HepG2 (cell line): ENCODE measurements around the gene CPZ. TPM values are rescaled to one million over a fixed set of nuclear protein-coding genes. Genes with fewer than 3 reads are reported as not detected.

ENCODE experiments used
- ATAC-seq: fragments of 200-7000 bp; cut with Tn5 transposase; 3 replicates; pipeline ENCODE4 v1.9.1; 2020; ENCODE audit warnings: mild to moderate bottlenecking, moderate library complexity
- BruUV-seq: library from RNA; stranded (reverse); fragments of 400-500 nt; replicated peaks from 2 replicates; lab custom pipeline; 2021; lab: Mats Ljungman, UMichigan
- CTCF ChIA-PET: fragments of 300-600 bp; formaldehyde crosslinking; extraction: SDS; loops from one replicate; lab custom pipeline; 2021; ENCODE audit warnings: low total read pairs, inconsistent platforms, low intra/inter-chr PET ratio; lab: Yijun Ruan, JAX
- POLR2A ChIA-PET: fragments of 350-600 bp; sonication (Branson Sonifier 250); formaldehyde crosslinking; loops from one replicate; lab custom pipeline; 2020; ENCODE audit warnings: antibody characterized with exemption, inconsistent platforms; lab: Yijun Ruan, JAX
- DNase-seq: peaks from one replicate; pipeline ENCODE4 v3.0.0-alpha.2; 2015; ENCODE audit warnings: low spot score
- FAIRE-seq: peaks from 3 replicates; lab custom pipeline; 2011; peaks lifted over from hg19 to GRCh38; lab: Jason Lieb, UNC
- H2AFZ ChIP-seq: one replicate; pipeline ENCODE4 v1.6.1; 2011; ENCODE audit warnings: low read length, inconsistent platforms
- H3K27ac ChIP-seq: fragments of 300-600 bp; 3 replicates; pipeline ENCODE4 v1.8.0; 2011; ENCODE audit warnings: mixed run types, mild to moderate bottlenecking, mixed read lengths, low read length, inconsistent platforms; ENCODE audit not compliant: insufficient read depth; ENCODE audit errors: extremely low read length
- H3K27me3 ChIP-seq, 2 experiments: fragments of 200-600 bp in 1 of 2; 2 replicates in 1 of 2; 3 replicates in 1 of 2; pipeline versions ENCODE4 v1.6.0 to v1.8.0; 2011; ENCODE audit warnings: low read length in 2 of 2, mild to moderate bottlenecking in 2 of 2, moderate library complexity in 2 of 2, inconsistent platforms in 1 of 2; ENCODE audit not compliant: insufficient read depth in 2 of 2, control insufficient read depth in 1 of 2
- H3K36me3 ChIP-seq, 2 experiments: fragments of 200-600 bp in 1 of 2; replicated peaks in 1 of 2; 2 replicates in 1 of 2; 3 replicates in 1 of 2; pipeline versions ENCODE4 v1.5.1 to v1.8.0; 2011; ENCODE audit warnings: low read length in 2 of 2, inconsistent platforms in 1 of 2; ENCODE audit not compliant: insufficient read depth in 2 of 2, control insufficient read depth in 1 of 2
- H3K4me1 ChIP-seq: 2 replicates; pipeline ENCODE4 v1.5.1; 2012; ENCODE audit warnings: low read length, inconsistent platforms; ENCODE audit not compliant: insufficient read depth
- H3K4me2 ChIP-seq: 2 replicates; pipeline ENCODE4 v1.6.0; 2011; ENCODE audit warnings: low read depth, low read length, inconsistent platforms
- H3K4me3 ChIP-seq, 3 experiments: fragments of 200-600 bp in 1 of 3; sonication (generic), shearing (Covaris generic) in 1 of 3; replicated peaks in 1 of 3; 2 replicates each; pipeline ENCODE4 v1.5.1; 2011 to 2016; ENCODE audit warnings: low read length in 3 of 3, inconsistent platforms in 2 of 3, low read depth in 2 of 3, mild to moderate bottlenecking in 2 of 3, control low read depth in 1 of 3, mixed read lengths in 1 of 3; ENCODE audit not compliant: insufficient read depth in 1 of 3
- H3K79me2 ChIP-seq: one replicate; pipeline ENCODE4 v1.6.1; 2011; ENCODE audit warnings: low read length, inconsistent platforms; ENCODE audit not compliant: insufficient read depth
- H3K9ac ChIP-seq: 2 replicates; pipeline ENCODE4 v1.6.0; 2011; ENCODE audit warnings: mild to moderate bottlenecking, low read depth, low read length, inconsistent platforms; ENCODE audit not compliant: insufficient read depth
- H3K9me3 ChIP-seq: 2 replicates; pipeline ENCODE4 v1.5.1; 2012; ENCODE audit warnings: mild to moderate bottlenecking, low read length
- H4K20me1 ChIP-seq: 2 replicates; pipeline ENCODE4 v1.6.0; 2011; ENCODE audit warnings: inconsistent platforms, mild to moderate bottlenecking, low read length, moderate library complexity; ENCODE audit not compliant: insufficient read depth
- BHLHE40 ChIP-seq: IDR thresholded peaks from 2 replicates; pipeline ENCODE4 v1.6.1; 2011; ENCODE audit warnings: low read length, improper control_type of control experiment
- DNMT1 ChIP-seq: sonication (generic); formaldehyde crosslinking; IDR thresholded peaks from 2 replicates; pipeline ENCODE4 v1.5.1; 2020; ENCODE audit warnings: mild to moderate bottlenecking, missing genetic modification reagents
- HNRNPL ChIP-seq: fragments of 200-400 bp; formaldehyde crosslinking; IDR thresholded peaks from 2 replicates; pipeline ENCODE4 v1.6.1; 2017; ENCODE audit warnings: mild to moderate bottlenecking, low read depth, low read length
- HOXA9 ChIP-seq: sonication (generic); formaldehyde crosslinking; IDR thresholded peaks from 2 replicates; pipeline ENCODE4 v1.8.1; 2022; ENCODE audit warnings: missing genetic modification reagents, mild to moderate bottlenecking, moderate library complexity, borderline replicate concordance
- JDP2 ChIP-seq: sonication (generic); formaldehyde crosslinking; IDR thresholded peaks from 2 replicates; pipeline ENCODE4 v1.8.1; 2022; ENCODE audit warnings: missing genetic modification reagents, borderline replicate concordance
- KDM4B ChIP-seq: sonication (generic); formaldehyde crosslinking; IDR thresholded peaks from 2 replicates; pipeline ENCODE4 v1.4.0; 2020; ENCODE audit warnings: missing genetic modification reagents
- MLLT10 ChIP-seq: sonication (generic); formaldehyde crosslinking; IDR thresholded peaks from 2 replicates; pipeline ENCODE4 v1.4.0; 2020; ENCODE audit warnings: missing genetic modification reagents
- NAIF1 ChIP-seq: sonication (generic); formaldehyde crosslinking; IDR thresholded peaks from 2 replicates; pipeline ENCODE4 v1.5.0; 2020; ENCODE audit warnings: mild to moderate bottlenecking, missing genetic modification reagents, borderline replicate concordance
- PHF21A ChIP-seq: sonication (generic); formaldehyde crosslinking; IDR thresholded peaks from 2 replicates; pipeline ENCODE4 v1.5.0; 2020; ENCODE audit warnings: mild to moderate bottlenecking, missing genetic modification reagents
- POLR2A ChIP-seq, 2 experiments: IDR thresholded peaks; 2 replicates each; pipeline ENCODE4 v1.6.1; 2011; ENCODE audit warnings: low read depth in 2 of 2, low read length in 2 of 2, mild to moderate bottlenecking in 1 of 2, moderate library complexity in 1 of 2; ENCODE audit not compliant: insufficient read depth in 1 of 2
- TBP ChIP-seq: sonication (generic); formaldehyde crosslinking; IDR thresholded peaks from 2 replicates; pipeline ENCODE4 v1.5.0; 2020; ENCODE audit warnings: missing genetic modification reagents
- ZNF121 ChIP-seq: sonication (generic); formaldehyde crosslinking; IDR thresholded peaks from 2 replicates; pipeline ENCODE4 v1.5.0; 2020; ENCODE audit warnings: mild to moderate bottlenecking, missing genetic modification reagents
- ZNF33A ChIP-seq: sonication (generic); formaldehyde crosslinking; IDR thresholded peaks from 2 replicates; pipeline ENCODE4 v1.5.1; 2020; ENCODE audit warnings: missing genetic modification reagents, mild to moderate bottlenecking, moderate library complexity, borderline replicate concordance
- ZNF83 ChIP-seq: sonication (generic); formaldehyde crosslinking; IDR thresholded peaks from 2 replicates; pipeline ENCODE4 v1.4.0; 2020; ENCODE audit warnings: missing genetic modification reagents, mild to moderate bottlenecking, borderline replicate concordance
- WGBS: methylation state at CpG from one replicate; pipeline ENCODE4 v1.1.6; 2017; ENCODE audit warnings: low lambda C conversion rate; 5-methylcytosine and 5-hydroxymethylcytosine counted together
- in situ Hi-C: cut with HindIII; loops from 2 replicates; pipeline ENCODE4 v1.10.0; 2017; ENCODE audit warnings: low pct_unique_long_range_greater_than_20kb; ENCODE audit not compliant: extremely low pct_ligation_motif_present
- intact Hi-C: fragments of 100-400 bp; cut with micrococcal nuclease; formaldehyde crosslinking; loops from one replicate; pipeline ENCODE4 v1.10.0; 2022; ENCODE audit not compliant: unreplicated experiment
- polyA plus RNA-seq, 8 experiments: library from polyadenylated mRNA; depleted of rRNA in 3 of 8; stranded (reverse) in 7 of 8; unstranded in 1 of 8; fragments of >200 nt; fragmentation: Illumina TruSeq in 4 of 8; extraction: Trizol in 4 of 8; gene quantifications; 2 replicates each; pipeline versions ENCODE4 v1.2.1 to v1.2.3, GENCODE V29; 2011 to 2016; ENCODE audit warnings: low read depth in 4 of 8, missing spikeins in 1 of 8, mixed read lengths in 1 of 8; ENCODE audit not compliant: insufficient read depth in 1 of 8
- total RNA-seq, 5 experiments: library from RNA; depleted of rRNA; stranded (reverse); fragments of >200 nt; fragmentation: Illumina TruSeq; extraction: Trizol; gene quantifications; 2 replicates each; pipeline ENCODE4 v1.2.3, GENCODE V29; 2016; ENCODE audit warnings: low read depth in 1 of 5
- TF ChIP-seq, protein P1 (sequence below): sonication (generic); formaldehyde crosslinking; IDR thresholded peaks from 2 replicates; pipeline ENCODE4 v1.4.0; 2020; ENCODE audit warnings: mild to moderate bottlenecking, missing genetic modification reagents
- TF ChIP-seq, protein P2 (sequence below): sonication (generic); formaldehyde crosslinking; IDR thresholded peaks from 2 replicates; pipeline ENCODE4 v1.8.1; 2023; ENCODE audit warnings: mild to moderate bottlenecking, missing genetic modification reagents
- TF ChIP-seq, protein P3 (sequence below): sonication (generic); formaldehyde crosslinking; IDR thresholded peaks from 2 replicates; pipeline ENCODE4 v1.5.0; 2020; ENCODE audit warnings: missing genetic modification reagents, mild to moderate bottlenecking, borderline replicate concordance
- TF ChIP-seq, protein P4 (sequence below): sonication (generic); formaldehyde crosslinking; conservative IDR thresholded peaks from 2 replicates; pipeline ENCODE4 v1.4.0; 2020; ENCODE audit warnings: missing genetic modification reagents

Gene CPZ
- total and polyA plus RNA-seq, 2 of the 13 experiments (the other 11 are each of a cell fraction or from before 2014, with no cell fraction given) = 0.58 to 0.61 TPM

DNA sequence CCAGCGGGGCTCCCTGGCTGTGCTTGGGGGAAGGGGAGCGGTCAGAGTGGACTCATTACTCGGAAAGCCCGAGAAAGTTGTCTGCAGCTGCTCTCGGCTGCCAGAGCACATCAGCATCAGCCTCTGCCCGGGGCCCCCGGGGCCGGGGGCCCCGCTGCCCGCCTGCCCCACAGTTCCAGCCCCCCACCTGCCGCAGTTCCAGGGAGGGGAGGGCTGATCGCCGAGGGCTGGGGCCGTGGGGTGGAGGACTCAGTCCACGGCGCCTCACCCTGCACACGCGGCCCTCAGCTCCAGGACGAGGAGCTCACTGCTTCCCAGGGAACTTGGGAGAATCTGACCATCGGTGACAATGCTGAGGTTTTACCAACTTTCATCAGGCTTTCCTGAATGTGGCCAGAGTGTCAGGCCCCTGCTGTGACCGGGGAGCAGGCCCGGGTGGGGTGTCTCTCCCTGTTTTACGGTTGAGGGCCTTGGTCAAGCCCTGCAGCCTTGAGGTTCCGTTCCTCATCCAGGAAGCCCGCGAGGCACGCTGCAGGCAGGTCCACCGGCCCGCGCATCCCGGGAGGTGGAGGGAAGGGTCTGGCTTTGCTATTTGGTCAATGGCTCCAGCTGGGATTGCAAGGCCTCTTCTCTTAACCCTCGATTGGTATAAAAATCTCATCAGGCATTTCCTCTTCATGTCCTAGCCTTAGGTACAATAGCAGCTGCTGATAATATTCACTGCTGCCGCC, 57.2 kb downstream of the CPZ start:
- WGBS = 7% methylated on average over 9 of the region's 33 CpGs
- FAIRE-seq = no peak
- no peak for ATAC-seq
- intact Hi-C loops = no loop called here
- no TSS peak for BruUV-seq
- POLR2A ChIA-PET = no interaction called here
- no peak overlapping the region for H3K4me3 ChIP-seq
- no peak overlapping the region for H3K27ac ChIP-seq
- H3K4me1 ChIP-seq = no peaks in the 10 kb centered on the region
- 0 out of 2 replicates have a peak, but pooled peaks cover 2% of the 10 kb centered on the region for H4K20me1 ChIP-seq
- H3K9ac ChIP-seq = no peak overlapping the region
- H3K27me3 ChIP-seq = peaks cover 18 to 83% of the 10 kb centered on the region in 2 experiments
- in situ Hi-C loops = no loop called here
- H2AFZ ChIP-seq = no peak overlapping the region
- no peaks in the 10 kb centered on the region for H3K36me3 ChIP-seq
- CTCF ChIA-PET = no interaction called here
- H3K9me3 ChIP-seq = no peaks in the 10 kb centered on the region
- no peaks in the 10 kb centered on the region for H3K79me2 ChIP-seq
- DNase-seq = no peak
- no peak overlapping the region for H3K4me2 ChIP-seq
- TF ChIP-seq TBP (no peak), NAIF1 (no peak), HNRNPL (no peak), ZNF33A (CRISPR knock-in tag) (no peak), ZNF83 (CRISPR knock-in tag) (no peak), POLR2A (IDR thresholded peaks at IDR 0.05; ENCODE audit: insufficient read depth in 1 of 2, low read depth in 2 of 2, low read length in 2 of 2) (no peak), KDM4B (no peak), DNMT1 (no peak), BHLHE40 (no peak), HOXA9 (no peak), PHF21A (CRISPR knock-in tag) (no peak), JDP2 (no peak), MLLT10 (CRISPR knock-in tag) (no peak), ZNF121 (no peak)
- TF ChIP-seq, protein P1, sequence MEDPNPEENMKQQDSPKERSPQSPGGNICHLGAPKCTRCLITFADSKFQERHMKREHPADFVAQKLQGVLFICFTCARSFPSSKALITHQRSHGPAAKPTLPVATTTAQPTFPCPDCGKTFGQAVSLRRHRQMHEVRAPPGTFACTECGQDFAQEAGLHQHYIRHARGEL (CRISPR knock-in tag) = no peak
- TF ChIP-seq, protein P2, sequence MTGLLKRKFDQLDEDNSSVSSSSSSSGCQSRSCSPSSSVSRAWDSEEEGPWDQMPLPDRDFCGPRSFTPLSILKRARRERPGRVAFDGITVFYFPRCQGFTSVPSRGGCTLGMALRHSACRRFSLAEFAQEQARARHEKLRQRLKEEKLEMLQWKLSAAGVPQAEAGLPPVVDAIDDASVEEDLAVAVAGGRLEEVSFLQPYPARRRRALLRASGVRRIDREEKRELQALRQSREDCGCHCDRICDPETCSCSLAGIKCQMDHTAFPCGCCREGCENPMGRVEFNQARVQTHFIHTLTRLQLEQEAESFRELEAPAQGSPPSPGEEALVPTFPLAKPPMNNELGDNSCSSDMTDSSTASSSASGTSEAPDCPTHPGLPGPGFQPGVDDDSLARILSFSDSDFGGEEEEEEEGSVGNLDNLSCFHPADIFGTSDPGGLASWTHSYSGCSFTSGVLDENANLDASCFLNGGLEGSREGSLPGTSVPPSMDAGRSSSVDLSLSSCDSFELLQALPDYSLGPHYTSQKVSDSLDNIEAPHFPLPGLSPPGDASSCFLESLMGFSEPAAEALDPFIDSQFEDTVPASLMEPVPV (CRISPR knock-in tag) = no peak
- TF ChIP-seq, protein P3, sequence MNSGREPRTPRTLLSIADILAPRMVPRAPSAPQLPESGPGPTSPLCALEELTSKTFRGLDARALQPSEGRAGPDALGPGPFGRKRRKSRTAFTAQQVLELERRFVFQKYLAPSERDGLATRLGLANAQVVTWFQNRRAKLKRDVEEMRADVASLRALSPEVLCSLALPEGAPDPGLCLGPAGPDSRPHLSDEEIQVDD (CRISPR knock-in tag) = no peak
- TF ChIP-seq, protein P4, sequence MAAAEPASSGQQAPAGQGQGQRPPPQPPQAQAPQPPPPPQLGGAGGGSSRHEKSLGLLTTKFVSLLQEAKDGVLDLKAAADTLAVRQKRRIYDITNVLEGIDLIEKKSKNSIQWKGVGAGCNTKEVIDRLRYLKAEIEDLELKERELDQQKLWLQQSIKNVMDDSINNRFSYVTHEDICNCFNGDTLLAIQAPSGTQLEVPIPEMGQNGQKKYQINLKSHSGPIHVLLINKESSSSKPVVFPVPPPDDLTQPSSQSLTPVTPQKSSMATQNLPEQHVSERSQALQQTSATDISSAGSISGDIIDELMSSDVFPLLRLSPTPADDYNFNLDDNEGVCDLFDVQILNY (CRISPR knock-in tag) = no peak
